PC-3 (cell line): ENCODE measurements around the gene DNM1.

Experiments
- EZH2 ChIP-seq: fragments of 300-600 bp; sonication (generic); IDR thresholded peaks from one replicate; pipeline ENCODE4 v1.6.1; 2017; ENCODE audit warnings: antibody characterized with exemption, mild to moderate bottlenecking, low read length; ENCODE audit not compliant: unreplicated experiment
- EZH2phosphoT487 ChIP-seq: fragments of 300-600 bp; sonication (generic); IDR thresholded peaks from 2 replicates; pipeline ENCODE4 v1.6.1; 2018; ENCODE audit warnings: mild to moderate bottlenecking, antibody characterized with exemption, low read length, borderline replicate concordance
- TF ChIP-seq, protein P1 (sequence below): fragments of 300-600 bp; sonication (generic); conservative IDR thresholded peaks from 2 replicates; pipeline ENCODE4 v1.5.1; 2017; ENCODE audit warnings: antibody characterized with exemption, low read depth, mild to moderate bottlenecking, low read length

DNA sequence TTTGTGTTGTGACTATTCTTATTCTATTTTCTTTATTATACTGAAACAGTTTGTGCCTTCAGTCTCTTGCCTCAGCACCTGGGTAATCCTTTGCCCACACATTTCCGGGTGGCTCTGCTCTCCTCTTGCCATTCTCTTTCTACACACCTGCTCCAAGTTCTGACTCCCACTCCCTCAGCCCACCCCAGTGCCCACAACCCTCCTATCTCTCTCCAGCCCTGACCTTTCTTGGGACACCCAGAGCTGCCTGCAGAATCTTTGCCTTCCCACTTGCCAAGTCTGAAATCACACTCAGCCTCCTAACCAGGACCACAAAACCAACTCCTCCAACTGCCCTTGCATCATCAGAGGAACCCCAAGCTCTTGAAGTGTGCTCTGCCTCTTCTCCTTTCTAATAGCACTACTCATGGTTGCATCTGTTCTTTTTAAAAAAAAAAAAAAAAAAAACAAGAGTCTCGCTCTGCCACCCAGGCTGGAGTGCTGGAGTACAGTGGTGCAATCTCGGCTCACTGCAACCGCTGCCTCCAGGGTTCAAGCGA is 77.0 kb downstream of the DNM1 start:
- TF ChIP-seq, protein P1, sequence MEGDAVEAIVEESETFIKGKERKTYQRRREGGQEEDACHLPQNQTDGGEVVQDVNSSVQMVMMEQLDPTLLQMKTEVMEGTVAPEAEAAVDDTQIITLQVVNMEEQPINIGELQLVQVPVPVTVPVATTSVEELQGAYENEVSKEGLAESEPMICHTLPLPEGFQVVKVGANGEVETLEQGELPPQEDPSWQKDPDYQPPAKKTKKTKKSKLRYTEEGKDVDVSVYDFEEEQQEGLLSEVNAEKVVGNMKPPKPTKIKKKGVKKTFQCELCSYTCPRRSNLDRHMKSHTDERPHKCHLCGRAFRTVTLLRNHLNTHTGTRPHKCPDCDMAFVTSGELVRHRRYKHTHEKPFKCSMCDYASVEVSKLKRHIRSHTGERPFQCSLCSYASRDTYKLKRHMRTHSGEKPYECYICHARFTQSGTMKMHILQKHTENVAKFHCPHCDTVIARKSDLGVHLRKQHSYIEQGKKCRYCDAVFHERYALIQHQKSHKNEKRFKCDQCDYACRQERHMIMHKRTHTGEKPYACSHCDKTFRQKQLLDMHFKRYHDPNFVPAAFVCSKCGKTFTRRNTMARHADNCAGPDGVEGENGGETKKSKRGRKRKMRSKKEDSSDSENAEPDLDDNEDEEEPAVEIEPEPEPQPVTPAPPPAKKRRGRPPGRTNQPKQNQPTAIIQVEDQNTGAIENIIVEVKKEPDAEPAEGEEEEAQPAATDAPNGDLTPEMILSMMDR: no peak
- TF ChIP-seq EZH2phosphoT487 (no peak), EZH2 (no peak)
